Fibroblast of the aortic adventitia (primary cell): Measurements from ENCODE around the gene TPM2. TPM values are rescaled to one million over a fixed set of nuclear protein-coding genes. Genes with fewer than 3 reads are reported as not detected.

Source experiments
- DNase-seq: peaks from one replicate; pipeline ENCODE4 v3.0.0-alpha.2; 2010; ENCODE audit warnings: low read depth
- H3K4me3 ChIP-seq: 2 replicates; pipeline ENCODE4 v1.5.1; 2011; ENCODE audit warnings: low read depth, mild to moderate bottlenecking, control low read depth, low read length, moderate library complexity
- total RNA-seq: library from RNA; depleted of rRNA; stranded (reverse); fragments of >200 nt; gene quantifications from 2 replicates; pipeline ENCODE4 v1.2.3, GENCODE V29; 2012; ENCODE audit warnings: low replicate concordance
- TF ChIP-seq, protein P1 (sequence below): IDR thresholded peaks from 2 replicates; pipeline ENCODE4 v1.5.1; 2011; ENCODE audit warnings: mild to moderate bottlenecking, low read length, control low read depth, inconsistent platforms; ENCODE audit not compliant: insufficient read depth

Gene TPM2
- total RNA-seq, 1 donor = 484 TPM

DNA sequence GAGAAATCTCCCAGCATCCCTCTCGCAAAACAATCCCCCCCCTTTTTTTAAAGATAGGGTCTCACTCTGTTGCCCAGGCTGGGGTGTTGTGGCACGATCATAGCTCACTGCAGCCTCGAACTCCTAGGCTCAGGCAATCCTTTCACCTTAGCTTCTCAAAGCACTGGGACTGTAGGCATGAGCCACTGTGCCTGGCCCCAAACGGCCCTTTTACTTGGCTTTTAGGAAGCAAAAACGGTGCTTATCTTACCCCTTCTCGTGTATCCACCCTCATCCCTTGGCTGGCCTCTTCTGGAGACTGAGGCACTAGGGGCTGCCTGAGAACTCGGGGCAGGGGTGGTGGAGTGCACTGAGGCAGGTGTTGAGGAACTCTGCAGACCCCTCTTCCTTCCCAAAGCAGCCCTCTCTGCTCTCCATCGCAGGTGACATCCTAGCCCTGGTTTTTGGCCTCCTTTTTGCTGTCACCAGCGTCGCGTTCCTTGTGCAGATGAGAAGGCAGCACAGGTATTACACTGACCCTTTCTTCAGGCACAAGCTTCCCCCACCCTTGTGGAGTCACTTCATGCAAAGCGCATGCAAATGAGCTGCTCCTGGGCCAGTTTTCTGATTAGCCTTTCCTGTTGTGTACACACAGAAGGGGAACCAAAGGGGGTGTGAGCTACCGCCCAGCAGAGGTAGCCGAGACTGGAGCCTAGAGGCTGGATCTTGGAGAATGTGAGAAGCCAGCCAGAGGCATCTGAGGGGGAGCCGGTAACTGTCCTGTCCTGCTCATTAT, 9.2 kb downstream of the TPM2 start:
- TF ChIP-seq, protein P1, sequence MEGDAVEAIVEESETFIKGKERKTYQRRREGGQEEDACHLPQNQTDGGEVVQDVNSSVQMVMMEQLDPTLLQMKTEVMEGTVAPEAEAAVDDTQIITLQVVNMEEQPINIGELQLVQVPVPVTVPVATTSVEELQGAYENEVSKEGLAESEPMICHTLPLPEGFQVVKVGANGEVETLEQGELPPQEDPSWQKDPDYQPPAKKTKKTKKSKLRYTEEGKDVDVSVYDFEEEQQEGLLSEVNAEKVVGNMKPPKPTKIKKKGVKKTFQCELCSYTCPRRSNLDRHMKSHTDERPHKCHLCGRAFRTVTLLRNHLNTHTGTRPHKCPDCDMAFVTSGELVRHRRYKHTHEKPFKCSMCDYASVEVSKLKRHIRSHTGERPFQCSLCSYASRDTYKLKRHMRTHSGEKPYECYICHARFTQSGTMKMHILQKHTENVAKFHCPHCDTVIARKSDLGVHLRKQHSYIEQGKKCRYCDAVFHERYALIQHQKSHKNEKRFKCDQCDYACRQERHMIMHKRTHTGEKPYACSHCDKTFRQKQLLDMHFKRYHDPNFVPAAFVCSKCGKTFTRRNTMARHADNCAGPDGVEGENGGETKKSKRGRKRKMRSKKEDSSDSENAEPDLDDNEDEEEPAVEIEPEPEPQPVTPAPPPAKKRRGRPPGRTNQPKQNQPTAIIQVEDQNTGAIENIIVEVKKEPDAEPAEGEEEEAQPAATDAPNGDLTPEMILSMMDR = no peak
- H3K4me3 ChIP-seq = no peak overlapping the region
- peak; percentile 22 for DNase-seq

GRCh38 chr9:35679766-35680330, 9.9 kb downstream of the TPM2 start:
- DNase-seq = no peak
- H3K4me3 ChIP-seq = no peak overlapping the region
- TF ChIP-seq, protein P1 = no peak

DNA sequence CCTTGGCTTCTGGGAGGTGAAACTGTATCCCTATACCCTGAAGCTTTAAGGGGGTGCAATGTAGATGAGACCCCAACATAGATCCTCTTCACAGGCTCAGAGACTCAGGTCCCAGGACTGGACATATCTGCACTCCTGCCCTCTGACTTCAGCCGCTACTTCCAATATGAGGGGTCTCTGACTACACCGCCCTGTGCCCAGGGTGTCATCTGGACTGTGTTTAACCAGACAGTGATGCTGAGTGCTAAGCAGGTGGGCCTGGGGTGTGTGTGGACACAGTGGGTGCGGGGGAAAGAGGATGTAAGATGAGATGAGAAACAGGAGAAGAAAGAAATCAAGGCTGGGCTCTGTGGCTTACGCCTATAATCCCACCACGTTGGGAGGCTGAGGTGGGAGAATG, 10.6 kb downstream of the TPM2 start:
- H3K4me3 ChIP-seq = no peak overlapping the region
- TF ChIP-seq, protein P1 = no peak
- no peak for DNase-seq

- DNase-seq = no peak
- TF ChIP-seq, protein P1 = no peak
- peak overlapping the region; percentile 60 for H3K4me3 ChIP-seq
These were observed 13.9 kb downstream of the TPM2 start for GRCh38 chr9:35675732-35676392.

DNA sequence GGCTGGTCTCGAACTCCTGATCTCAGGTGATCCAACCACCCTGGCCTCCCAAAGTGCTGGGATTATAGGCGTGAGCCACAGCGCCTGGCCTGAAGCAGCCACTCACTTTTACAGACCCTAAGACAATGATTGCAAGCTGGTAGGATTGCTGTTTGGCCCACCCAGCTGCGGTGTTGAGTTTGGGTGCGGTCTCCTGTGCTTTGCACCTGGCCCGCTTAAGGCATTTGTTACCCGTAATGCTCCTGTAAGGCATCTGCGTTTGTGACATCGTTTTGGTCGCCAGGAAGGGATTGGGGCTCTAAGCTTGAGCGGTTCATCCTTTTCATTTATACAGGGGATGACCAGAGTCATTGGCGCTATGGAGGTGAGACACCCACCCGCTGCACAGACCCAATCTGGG, 14.5 kb downstream of the TPM2 start:
- no peak for DNase-seq
- no peak overlapping the region for H3K4me3 ChIP-seq
- TF ChIP-seq, protein P1 = no peak

- H3K4me3 ChIP-seq = no peak overlapping the region
- no peak for DNase-seq
- TF ChIP-seq, protein P1 = no peak
These were observed 15.7 kb downstream of the TPM2 start for GRCh38 chr9:35674025-35674361.
